SK-N-DZ (cell line): ENCODE measurements around the gene MTF1.

ENCODE experiments used
- DNase-seq: peaks from one replicate; pipeline ENCODE4 v3.0.0-alpha.2; 2015; ENCODE audit warnings: low spot score

MTF1 gene

GRCh38 chr1:37868466-37868865 is 9.1 kb upstream of the MTF1 start:
- no peak for DNase-seq

- no peak for DNase-seq
Observed at GRCh38 chr1:37867784-37868183, 8.4 kb upstream of the MTF1 start.

- DNase-seq: no peak
Observed at GRCh38 chr1:37866491-37866890, 7.1 kb upstream of the MTF1 start.

GRCh38 chr1:37865348-37866120 is 6.1 kb upstream of the MTF1 start:
- no peak for DNase-seq

- DNase-seq: no peak
Observed at GRCh38 chr1:37862330-37862729, 2.9 kb upstream of the MTF1 start.

- DNase-seq: no peak
Observed at GRCh38 chr1:37861151-37861550, 1.8 kb upstream of the MTF1 start.

- DNase-seq: no peak
Observed at GRCh38 chr1:37860346-37860666, 914 bp upstream of the MTF1 start.

- no peak for DNase-seq
Observed at GRCh38 chr1:37858931-37859506, 373 bp downstream of the MTF1 start.

GRCh38 chr1:37854406-37854805 is 5.0 kb downstream of the MTF1 start:
- no peak for DNase-seq

- no peak for DNase-seq
Observed at GRCh38 chr1:37853157-37853556, 6.2 kb downstream of the MTF1 start.

- no peak for DNase-seq
Observed at GRCh38 chr1:37851782-37852210, 7.6 kb downstream of the MTF1 start.

- no peak for DNase-seq
Observed at GRCh38 chr1:37851262-37851661, 8.1 kb downstream of the MTF1 start.

- DNase-seq: no peak
Observed at GRCh38 chr1:37850352-37850955, 8.9 kb downstream of the MTF1 start.

GRCh38 chr1:37849480-37849879 is 9.9 kb downstream of the MTF1 start:
- DNase-seq: no peak

- no peak for DNase-seq
Observed at GRCh38 chr1:37846647-37847339, 12.6 kb downstream of the MTF1 start.

- no peak for DNase-seq
Observed at GRCh38 chr1:37845786-37846185, 13.6 kb downstream of the MTF1 start.

GRCh38 chr1:37845049-37845646 is 14.2 kb downstream of the MTF1 start:
- no peak for DNase-seq

GRCh38 chr1:37844536-37844935 is 14.9 kb downstream of the MTF1 start:
- DNase-seq: no peak

GRCh38 chr1:37841652-37842051 is 17.7 kb downstream of the MTF1 start:
- no peak for DNase-seq

- no peak for DNase-seq
Observed at GRCh38 chr1:37840711-37841110, 18.7 kb downstream of the MTF1 start.

GRCh38 chr1:37839676-37840075 is 19.7 kb downstream of the MTF1 start:
- DNase-seq: no peak

GRCh38 chr1:37836788-37837187 is 22.6 kb downstream of the MTF1 start:
- no peak for DNase-seq
